Fibroblast of lung (primary cell): ENCODE measurements around the gene CLNK. TPM values are rescaled to one million over a fixed set of nuclear protein-coding genes. Genes with fewer than 3 reads are reported as not detected.

Source experiments
- DNase-seq, 2 donors: peaks; one replicate each; pipeline versions ENCODE4 v3.0.0 to v3.0.0-alpha.2; 2010; ENCODE audit warnings: low read depth in 2 of 2
- H2AFZ ChIP-seq: 2 replicates; pipeline ENCODE4 v1.5.1; 2012; ENCODE audit warnings: low read length, control low read depth, inconsistent platforms
- H3K27ac ChIP-seq: 2 replicates; pipeline ENCODE4 v1.5.1; 2011; ENCODE audit warnings: low read length, control low read depth; ENCODE audit not compliant: insufficient read depth
- H3K27me3 ChIP-seq: 2 replicates; pipeline ENCODE4 v1.5.1; 2011; ENCODE audit warnings: mild to moderate bottlenecking, low read length; ENCODE audit not compliant: control insufficient read depth, insufficient read depth
- H3K36me3 ChIP-seq: 2 replicates; pipeline ENCODE4 v1.5.1; 2011; ENCODE audit warnings: low read length; ENCODE audit not compliant: control insufficient read depth, insufficient read depth
- H3K4me1 ChIP-seq: 2 replicates; pipeline ENCODE4 v1.5.1; 2011; ENCODE audit warnings: low read length; ENCODE audit not compliant: control insufficient read depth, insufficient read depth; ENCODE audit errors: extremely low read depth
- H3K4me2 ChIP-seq: 2 replicates; pipeline ENCODE4 v1.5.1; 2011; ENCODE audit warnings: low read length, control low read depth; ENCODE audit not compliant: insufficient read depth; ENCODE audit errors: extremely low read depth
- H3K4me3 ChIP-seq, 4 experiments: fragments of 200-600 bp in 1 of 4; sonication (generic) in 1 of 4; replicated peaks in 1 of 4; 2 replicates each; pipeline ENCODE4 v1.5.1; 2011 to 2016; ENCODE audit warnings: low read length in 4 of 4, low read depth in 3 of 4, mild to moderate bottlenecking in 3 of 4, control low read depth in 2 of 4, inconsistent platforms in 1 of 4, mixed read lengths in 1 of 4; ENCODE audit not compliant: insufficient read depth in 1 of 4; ENCODE audit errors: control extremely low read depth in 1 of 4
- H3K79me2 ChIP-seq: 2 replicates; pipeline ENCODE4 v1.5.1; 2012; ENCODE audit warnings: mild to moderate bottlenecking, low read length, inconsistent platforms; ENCODE audit not compliant: control insufficient read depth, insufficient read depth
- H3K9ac ChIP-seq: 2 replicates; pipeline ENCODE4 v1.5.1; 2011; ENCODE audit warnings: mild to moderate bottlenecking, low read length, control low read depth; ENCODE audit not compliant: insufficient read depth
- H3K9me3 ChIP-seq: 2 replicates; pipeline ENCODE4 v1.5.1; 2012; ENCODE audit warnings: low read depth, low read length; ENCODE audit not compliant: control insufficient read depth, insufficient read depth
- H4K20me1 ChIP-seq: 2 replicates; pipeline ENCODE4 v1.5.1; 2011; ENCODE audit warnings: low read length; ENCODE audit not compliant: control insufficient read depth, insufficient read depth; ENCODE audit errors: extremely low read depth
- EZH2 ChIP-seq: IDR thresholded peaks from 2 replicates; pipeline ENCODE4 v1.5.1; 2012; ENCODE audit warnings: low read length, control low read depth, mild to moderate bottlenecking; ENCODE audit errors: missing control alignments
- polyA plus RNA-seq, 2 donors: library from polyadenylated mRNA; depleted of rRNA in 1 of 2; stranded (reverse) in 1 of 2; unstranded in 1 of 2; fragments of >200 nt; gene quantifications; 2 replicates each; pipeline ENCODE4 v1.2.1, GENCODE V29; 2011 to 2012; ENCODE audit warnings: missing spikeins in 1 of 2
- total RNA-seq: library from RNA; depleted of rRNA; stranded (reverse); fragments of >200 nt; gene quantifications from 2 replicates; pipeline ENCODE4 v1.2.1, GENCODE V29; 2014
- TF ChIP-seq, protein P1 (sequence below), 2 donors: IDR thresholded peaks in 1 of 2; conservative IDR thresholded peaks in 1 of 2; 1 replicate in 1 of 2; 2 replicates in 1 of 2; pipeline ENCODE4 v1.5.1; 2011 to 2012; ENCODE audit warnings: low read length in 2 of 2, control low read depth in 1 of 2, inconsistent platforms in 1 of 2, low read depth in 1 of 2, mild to moderate bottlenecking in 1 of 2

Gene CLNK
- total and polyA plus RNA-seq, 2 donors (not counting 1 experiment from before 2014, with no cell fraction given) = not detected

DNA sequence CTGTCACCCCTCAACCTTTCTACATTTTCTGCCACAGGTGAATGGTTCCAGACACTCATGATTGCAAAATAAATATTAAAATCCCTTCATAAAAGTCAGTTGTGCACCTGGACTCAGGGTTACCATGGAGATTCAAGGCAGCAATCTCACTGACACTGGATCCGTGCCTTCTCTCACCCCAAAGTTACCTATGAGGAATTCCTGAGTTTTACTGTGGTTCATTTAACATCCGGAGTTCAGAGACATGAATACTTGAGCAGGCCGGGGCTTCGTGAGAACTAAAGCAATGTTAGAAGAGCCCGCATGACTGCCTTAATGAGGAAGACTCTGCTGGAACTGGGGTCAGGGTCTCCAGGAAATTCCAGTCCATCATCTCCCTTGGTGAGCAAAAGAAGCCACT is 12.5 kb upstream of the CLNK start:
- Histone ChIP-seq H2AFZ (no peak overlapping the region), H3K27ac (no peak overlapping the region), H3K36me3 (no peaks in the 10 kb centered on the region), H3K4me3 (no peak overlapping the region), H3K4me2 (no peak overlapping the region), H3K4me1 (no peaks in the 10 kb centered on the region), H3K79me2 (no peaks in the 10 kb centered on the region), H3K9me3 (no peaks in the 10 kb centered on the region), H3K27me3 (no peaks in the 10 kb centered on the region), H4K20me1 (no peaks in the 10 kb centered on the region), H3K9ac (no peak overlapping the region)
- DNase-seq = no peak
- TF ChIP-seq EZH2 = no peak
- TF ChIP-seq, protein P1, sequence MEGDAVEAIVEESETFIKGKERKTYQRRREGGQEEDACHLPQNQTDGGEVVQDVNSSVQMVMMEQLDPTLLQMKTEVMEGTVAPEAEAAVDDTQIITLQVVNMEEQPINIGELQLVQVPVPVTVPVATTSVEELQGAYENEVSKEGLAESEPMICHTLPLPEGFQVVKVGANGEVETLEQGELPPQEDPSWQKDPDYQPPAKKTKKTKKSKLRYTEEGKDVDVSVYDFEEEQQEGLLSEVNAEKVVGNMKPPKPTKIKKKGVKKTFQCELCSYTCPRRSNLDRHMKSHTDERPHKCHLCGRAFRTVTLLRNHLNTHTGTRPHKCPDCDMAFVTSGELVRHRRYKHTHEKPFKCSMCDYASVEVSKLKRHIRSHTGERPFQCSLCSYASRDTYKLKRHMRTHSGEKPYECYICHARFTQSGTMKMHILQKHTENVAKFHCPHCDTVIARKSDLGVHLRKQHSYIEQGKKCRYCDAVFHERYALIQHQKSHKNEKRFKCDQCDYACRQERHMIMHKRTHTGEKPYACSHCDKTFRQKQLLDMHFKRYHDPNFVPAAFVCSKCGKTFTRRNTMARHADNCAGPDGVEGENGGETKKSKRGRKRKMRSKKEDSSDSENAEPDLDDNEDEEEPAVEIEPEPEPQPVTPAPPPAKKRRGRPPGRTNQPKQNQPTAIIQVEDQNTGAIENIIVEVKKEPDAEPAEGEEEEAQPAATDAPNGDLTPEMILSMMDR (conservative IDR thresholded peaks at IDR 0.05 in 1 of 2, IDR thresholded peaks at IDR 0.05 in 1 of 2; ENCODE audit: low read depth in 1 of 2, low read length in 2 of 2) = no peak

DNA sequence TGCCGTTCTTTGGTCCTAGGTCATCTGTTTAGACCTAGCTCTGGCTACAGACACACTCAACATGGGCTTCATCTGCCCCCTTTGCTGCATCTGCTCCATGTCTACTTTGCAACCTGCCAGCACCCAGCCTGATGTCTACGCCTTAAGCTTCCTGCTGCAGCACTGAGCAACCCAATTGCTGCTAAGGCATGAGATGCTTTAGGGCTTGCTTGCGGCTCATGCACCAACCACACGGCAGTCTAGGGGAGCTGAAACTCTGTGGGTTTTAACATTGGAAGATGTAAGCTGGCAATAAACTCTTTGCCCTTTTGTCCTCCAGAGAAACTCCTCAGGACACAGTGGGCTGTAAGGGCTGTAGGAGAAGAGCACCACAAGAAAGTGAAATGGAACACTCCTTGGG is 11.7 kb upstream of the CLNK start:
- Histone ChIP-seq H3K79me2 (no peaks in the 10 kb centered on the region), H3K4me1 (no peaks in the 10 kb centered on the region), H3K27ac (no peak overlapping the region), H4K20me1 (no peaks in the 10 kb centered on the region), H3K4me2 (no peak overlapping the region), H3K9ac (no peak overlapping the region), H3K27me3 (no peaks in the 10 kb centered on the region), H3K9me3 (no peaks in the 10 kb centered on the region), H3K4me3 (no peak overlapping the region), H2AFZ (no peak overlapping the region), H3K36me3 (no peaks in the 10 kb centered on the region)
- DNase-seq = no peak
- TF ChIP-seq, protein P1 (conservative IDR thresholded peaks at IDR 0.05 in 1 of 2, IDR thresholded peaks at IDR 0.05 in 1 of 2; ENCODE audit: low read depth in 1 of 2, low read length in 2 of 2) = no peak
- no peak for TF ChIP-seq EZH2

DNA sequence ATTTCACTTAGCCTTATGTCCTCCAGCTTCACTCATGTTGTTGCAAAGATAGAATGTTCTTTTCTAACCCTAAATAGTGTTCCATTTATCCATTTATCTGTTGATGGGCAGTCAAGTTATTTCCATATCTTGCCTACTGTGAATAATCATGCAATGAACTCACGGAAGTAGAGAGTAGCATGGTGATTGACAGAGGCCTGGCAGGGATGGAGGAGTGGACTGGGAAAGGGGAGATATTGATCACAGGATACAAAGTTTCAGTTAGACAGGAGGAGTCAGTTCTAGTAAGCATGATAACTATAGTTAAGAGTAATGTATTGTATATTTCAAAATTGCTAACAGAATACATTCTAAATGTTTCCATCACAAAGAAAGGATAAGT is 10.3 kb upstream of the CLNK start:
- Histone ChIP-seq H3K4me2 (no peak overlapping the region), H3K27ac (no peak overlapping the region), H3K4me1 (no peaks in the 10 kb centered on the region), H3K27me3 (no peaks in the 10 kb centered on the region), H2AFZ (no peak overlapping the region), H3K9ac (no peak overlapping the region), H3K79me2 (no peaks in the 10 kb centered on the region), H4K20me1 (no peaks in the 10 kb centered on the region), H3K4me3 (no peak overlapping the region), H3K36me3 (no peaks in the 10 kb centered on the region), H3K9me3 (no peaks in the 10 kb centered on the region)
- DNase-seq = no peak
- TF ChIP-seq EZH2 = no peak
- TF ChIP-seq, protein P1 (conservative IDR thresholded peaks at IDR 0.05 in 1 of 2, IDR thresholded peaks at IDR 0.05 in 1 of 2; ENCODE audit: low read depth in 1 of 2, low read length in 2 of 2) = no peak
